Retinal pigment epithelial cell (primary cell): ENCODE measurements around the gene ADAMTS9.

Experiments used
- DNase-seq: peaks from one replicate; pipeline ENCODE4 v3.0.0-alpha.2; 2010; ENCODE audit warnings: low read depth
- H3K4me3 ChIP-seq: 2 replicates; pipeline ENCODE4 v1.5.1; 2011; ENCODE audit warnings: mild to moderate bottlenecking, low read length, control low read depth, moderate library complexity
- TF ChIP-seq, protein P1 (sequence below): conservative IDR thresholded peaks from 2 replicates; pipeline ENCODE4 v1.5.1; 2011; ENCODE audit warnings: low read depth, low read length, control low read depth, inconsistent platforms

Gene ADAMTS9

DNA sequence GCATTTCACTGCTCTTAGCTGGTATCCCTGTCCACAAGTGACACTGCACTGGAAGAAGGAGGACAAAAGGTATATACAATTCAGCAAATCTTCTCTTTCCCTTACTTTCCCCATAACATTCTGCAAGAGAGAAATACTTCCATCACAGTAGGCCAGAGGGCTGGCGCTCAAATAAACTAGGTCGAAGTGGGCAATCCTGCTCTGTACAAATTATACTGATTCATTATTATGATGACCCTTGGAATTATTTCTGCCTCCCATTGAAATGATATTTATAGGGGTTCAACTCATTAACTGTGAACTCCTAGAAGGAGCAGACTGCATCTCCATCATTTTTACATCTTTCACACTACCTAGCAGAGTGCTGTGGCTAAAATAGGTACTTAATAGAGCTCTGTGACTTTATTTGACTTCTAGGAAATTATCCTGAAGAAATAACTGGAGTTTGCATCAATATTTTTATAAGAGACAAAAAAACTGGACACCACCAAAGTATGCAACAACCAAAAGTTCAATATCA, 80.7 kb downstream of the ADAMTS9 start:
- DNase-seq: no peak
- no peak overlapping the region for H3K4me3 ChIP-seq
- TF ChIP-seq, protein P1, sequence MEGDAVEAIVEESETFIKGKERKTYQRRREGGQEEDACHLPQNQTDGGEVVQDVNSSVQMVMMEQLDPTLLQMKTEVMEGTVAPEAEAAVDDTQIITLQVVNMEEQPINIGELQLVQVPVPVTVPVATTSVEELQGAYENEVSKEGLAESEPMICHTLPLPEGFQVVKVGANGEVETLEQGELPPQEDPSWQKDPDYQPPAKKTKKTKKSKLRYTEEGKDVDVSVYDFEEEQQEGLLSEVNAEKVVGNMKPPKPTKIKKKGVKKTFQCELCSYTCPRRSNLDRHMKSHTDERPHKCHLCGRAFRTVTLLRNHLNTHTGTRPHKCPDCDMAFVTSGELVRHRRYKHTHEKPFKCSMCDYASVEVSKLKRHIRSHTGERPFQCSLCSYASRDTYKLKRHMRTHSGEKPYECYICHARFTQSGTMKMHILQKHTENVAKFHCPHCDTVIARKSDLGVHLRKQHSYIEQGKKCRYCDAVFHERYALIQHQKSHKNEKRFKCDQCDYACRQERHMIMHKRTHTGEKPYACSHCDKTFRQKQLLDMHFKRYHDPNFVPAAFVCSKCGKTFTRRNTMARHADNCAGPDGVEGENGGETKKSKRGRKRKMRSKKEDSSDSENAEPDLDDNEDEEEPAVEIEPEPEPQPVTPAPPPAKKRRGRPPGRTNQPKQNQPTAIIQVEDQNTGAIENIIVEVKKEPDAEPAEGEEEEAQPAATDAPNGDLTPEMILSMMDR: no peak

DNA sequence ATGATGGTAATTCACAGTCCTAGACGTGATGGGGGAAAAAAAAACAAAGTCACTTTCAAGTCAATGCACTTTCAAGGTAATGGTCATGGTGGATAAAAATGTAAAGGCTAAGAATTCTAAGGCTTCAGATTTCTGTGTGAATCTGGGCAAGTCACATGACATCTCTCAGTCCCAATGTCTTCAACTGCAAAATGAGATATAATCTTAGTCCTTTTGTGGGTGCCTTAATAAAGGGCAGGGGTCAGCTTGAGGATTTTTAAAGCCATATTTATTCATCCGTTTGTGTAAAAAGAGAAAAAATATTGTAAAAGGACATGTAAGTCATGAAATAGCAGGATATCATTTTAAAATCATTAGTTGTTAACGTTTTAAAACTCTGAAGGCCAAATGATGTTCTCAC, 83.5 kb downstream of the ADAMTS9 start:
- no peak for DNase-seq
- no peak overlapping the region for H3K4me3 ChIP-seq
- TF ChIP-seq, protein P1: no peak

DNA sequence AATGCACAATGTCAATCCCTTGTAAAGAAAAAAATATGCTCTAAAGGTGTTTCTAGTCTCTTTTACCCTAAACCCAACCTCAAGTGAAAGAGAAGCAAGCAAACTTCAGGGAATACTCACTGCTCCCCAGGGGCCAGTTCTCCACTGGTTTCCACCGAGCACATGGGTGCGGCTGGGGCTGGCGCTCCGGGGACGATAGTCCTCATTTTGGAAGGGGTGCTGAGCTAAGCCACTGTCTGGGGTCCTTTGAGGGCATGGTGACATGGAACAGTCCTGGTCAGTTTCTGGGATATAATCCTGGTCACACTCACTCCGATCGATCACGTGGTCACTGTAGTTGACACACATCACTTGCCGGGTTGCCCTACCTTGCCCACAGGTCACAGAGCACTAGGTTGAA, 86.0 kb downstream of the ADAMTS9 start:
- TF ChIP-seq, protein P1: no peak
- no peak for DNase-seq
- no peak overlapping the region for H3K4me3 ChIP-seq

DNA sequence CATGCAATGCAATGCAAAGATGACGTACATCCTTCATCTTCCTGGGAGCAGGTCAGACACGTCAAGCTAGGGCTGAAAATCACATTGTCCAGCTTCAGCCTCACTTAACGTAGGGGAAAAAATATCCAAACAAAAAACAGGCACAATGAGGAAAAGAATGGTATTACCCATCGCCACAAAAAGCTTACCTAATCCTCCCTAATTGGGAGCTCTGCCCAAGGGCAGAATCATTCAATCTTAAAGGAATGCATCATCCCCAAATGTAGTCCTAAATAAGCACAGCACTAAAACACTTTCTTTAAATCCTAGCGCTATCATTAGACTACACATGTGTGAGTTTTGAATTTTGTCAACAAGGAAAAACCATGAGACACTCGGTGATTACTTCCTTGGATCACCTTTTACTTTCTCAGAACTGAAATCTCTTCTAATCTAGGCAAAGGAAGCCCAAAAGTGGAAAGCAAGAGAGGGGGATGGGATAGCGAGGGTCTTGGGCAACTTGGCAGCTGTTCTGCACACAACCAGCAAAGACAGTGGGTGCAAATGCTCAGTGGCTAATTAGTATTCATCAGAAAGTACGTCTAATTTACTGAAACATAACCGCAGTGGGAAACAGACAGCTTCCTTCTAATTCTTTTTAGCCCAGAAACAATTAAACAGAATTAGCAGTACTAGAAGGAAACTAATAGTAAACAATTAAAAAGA, 87.4 kb downstream of the ADAMTS9 start:
- TF ChIP-seq, protein P1: no peak
- DNase-seq: no peak
- no peak overlapping the region for H3K4me3 ChIP-seq

DNA sequence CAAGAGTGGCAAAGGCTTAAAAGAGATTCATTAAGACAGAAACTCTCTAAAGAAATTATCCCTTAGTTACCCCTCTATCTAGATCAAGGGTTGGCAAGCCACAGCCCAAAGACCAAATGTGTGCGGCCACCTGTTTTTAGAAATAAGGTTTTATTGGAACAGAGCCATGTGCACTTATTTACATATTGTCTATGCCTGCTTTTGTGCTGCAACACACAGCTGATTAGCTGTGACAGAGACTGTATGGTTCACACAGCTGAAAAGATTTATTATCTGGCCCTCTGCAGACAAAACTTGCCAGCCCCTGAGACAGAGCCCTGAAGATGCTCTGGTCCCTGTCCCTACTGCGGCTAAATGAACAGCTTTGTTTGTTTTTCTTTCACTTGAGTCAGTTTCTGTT, 88.1 kb downstream of the ADAMTS9 start:
- TF ChIP-seq, protein P1: no peak
- H3K4me3 ChIP-seq: no peak overlapping the region
- DNase-seq: no peak

DNA sequence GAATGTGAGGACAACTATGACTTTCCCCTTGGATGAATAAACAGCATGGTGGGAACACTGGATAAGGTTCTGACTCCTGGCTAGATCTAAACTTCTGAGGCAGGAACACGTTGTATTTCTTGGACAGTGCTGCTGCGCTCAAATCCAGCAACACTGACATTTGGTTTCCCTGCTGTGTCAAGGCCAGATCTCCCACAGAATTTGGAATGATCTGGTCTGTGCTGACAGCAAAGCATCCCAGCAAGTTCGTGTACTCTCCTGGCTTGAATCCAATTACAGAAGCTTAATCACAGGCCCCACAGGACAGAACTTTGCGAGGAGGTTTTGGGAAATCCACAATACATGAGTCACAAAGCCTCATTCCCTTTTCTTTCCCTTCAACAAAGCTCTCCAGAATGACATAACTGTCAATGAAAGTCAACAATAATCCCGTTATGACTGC, 92.5 kb downstream of the ADAMTS9 start:
- H3K4me3 ChIP-seq: no peak overlapping the region
- DNase-seq: no peak
- TF ChIP-seq, protein P1: no peak

DNA sequence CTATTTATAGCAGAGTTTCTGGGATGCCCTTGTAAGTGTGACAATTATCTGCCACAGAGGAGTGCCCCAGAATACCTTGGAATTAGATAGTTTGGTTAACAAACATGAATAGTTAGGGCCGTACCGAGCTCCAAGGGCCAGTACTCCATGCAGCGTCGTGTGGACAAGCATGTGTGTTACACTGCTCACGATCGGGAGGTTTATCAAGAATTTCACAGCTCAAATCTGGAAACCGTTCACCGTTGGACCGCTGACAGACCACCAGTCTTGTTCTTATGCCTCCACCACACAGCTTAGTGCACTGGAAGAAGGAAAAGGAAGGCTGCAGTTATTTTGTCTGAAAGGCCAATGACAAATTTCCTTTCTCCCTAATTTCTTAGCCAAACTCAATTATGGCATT, 93.7 kb downstream of the ADAMTS9 start:
- DNase-seq: no peak
- no peak overlapping the region for H3K4me3 ChIP-seq
- TF ChIP-seq, protein P1: no peak
